ENCODE data around the gene ABCA1. TPM values are rescaled to one million over a fixed set of nuclear protein-coding genes. Genes with fewer than 3 reads are reported as not detected.

The ABCA1 gene
- total and polyA plus RNA-seq, 2 of the 13 experiments (the other 11 are each of a cell fraction or from before 2014, with no cell fraction given): 26.8 to 63.8 TPM

DNA sequence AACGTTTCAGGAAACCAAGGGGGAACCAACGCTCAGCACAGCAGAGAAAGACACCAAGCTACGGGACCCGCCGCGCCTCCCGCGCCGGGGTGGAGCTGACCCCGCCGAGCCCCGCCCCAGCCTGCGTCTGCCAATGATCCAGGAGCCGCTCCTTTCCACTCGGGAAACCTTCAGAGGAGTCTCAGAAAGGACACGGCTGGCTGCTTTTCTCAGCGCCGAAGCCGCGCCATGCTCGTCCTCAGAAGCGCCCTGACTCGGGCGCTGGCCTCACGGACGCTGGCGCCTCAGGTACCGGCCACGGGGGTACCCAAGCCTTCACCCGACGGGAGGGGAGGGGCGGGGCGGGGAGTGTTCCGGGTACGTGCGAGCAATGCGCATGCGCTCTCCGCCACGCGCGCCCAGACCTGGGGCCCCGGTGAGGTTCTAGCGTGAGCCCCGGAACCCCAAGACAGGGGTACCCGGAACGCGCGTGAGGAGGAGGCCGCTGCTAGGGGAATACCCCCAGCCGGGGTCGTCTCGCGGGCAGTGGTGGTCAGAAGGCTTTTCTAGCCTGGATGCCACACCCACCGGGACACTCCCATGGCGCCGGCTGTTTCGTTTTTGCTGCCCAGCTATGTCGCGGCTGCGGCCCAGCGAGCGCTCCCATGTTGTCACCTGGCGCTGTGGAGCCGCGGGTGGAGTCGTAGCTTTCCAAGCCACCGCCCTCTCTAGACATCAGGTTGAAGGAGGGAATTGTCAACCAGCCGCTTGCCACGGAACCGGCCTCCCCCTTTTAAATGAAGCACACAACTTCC is 180.2 kb downstream of the ABCA1 start, which contains the start of gene NIPSNAP3A (continued):
- TF ChIP-seq ZBTB14 (CRISPR knock-in tag; IDR thresholded peaks at IDR 0.05): no peak
- no peak for TF ChIP-seq NFYC (CRISPR knock-in tag; IDR thresholded peaks at IDR 0.05)
- TF ChIP-seq ZNF605 (CRISPR knock-in tag; IDR thresholded peaks at IDR 0.05): peak; percentile 27
- TF ChIP-seq NAIF1 (CRISPR knock-in tag; IDR thresholded peaks at IDR 0.05; ENCODE audit: borderline replicate concordance): no peak; the same call in 1 of the 2 replicates
- TF ChIP-seq ATF7-NPFF (CRISPR knock-in tag; IDR thresholded peaks at IDR 0.05; ENCODE audit: low read depth): peak; percentile 86
- no peak for TF ChIP-seq FOXK1 (CRISPR knock-in tag; IDR thresholded peaks at IDR 0.05; ENCODE audit: borderline replicate concordance, low read depth)
- no peak for TF ChIP-seq ZNF597 (CRISPR knock-in tag; IDR thresholded peaks at IDR 0.05)
- no peak for TF ChIP-seq ZBTB39 (CRISPR knock-in tag; IDR thresholded peaks at IDR 0.05)
- no peak for TF ChIP-seq ADNP (CRISPR knock-in tag; IDR thresholded peaks at IDR 0.05)
- no peak for TF ChIP-seq ZNF207 (IDR thresholded peaks at IDR 0.05; ENCODE audit: borderline replicate concordance)
- peak; percentile 12; the same call in 1 of the 2 replicates for TF ChIP-seq ZNF274 (CRISPR knock-in tag; IDR thresholded peaks at IDR 0.05)
- 0 out of 2 replicates have a peak, but pooled peaks have one; percentile 55 for TF ChIP-seq ZNF546 (CRISPR knock-in tag; conservative IDR thresholded peaks at IDR 0.05)
- TF ChIP-seq RAD51 (IDR thresholded peaks at IDR 0.05; ENCODE audit: borderline replicate concordance): no peak
- no peak for TF ChIP-seq HNF1A (IDR thresholded peaks at IDR 0.05; ENCODE audit: low read depth)
- no peak; the same call in 1 of the 2 replicates for TF ChIP-seq HNF1A (CRISPR knock-in tag; IDR thresholded peaks at IDR 0.05; ENCODE audit: borderline replicate concordance)
- TF ChIP-seq SYNCRIP (IDR thresholded peaks at IDR 0.05; ENCODE audit: insufficient read depth, low read depth, low read length): no peak
- no peak for TF ChIP-seq ZNF766 (CRISPR knock-in tag; IDR thresholded peaks at IDR 0.05; ENCODE audit: borderline replicate concordance)
- 0 out of 2 replicates have a peak, but pooled peaks have one; percentile 7 for TF ChIP-seq RARA (CRISPR knock-in tag; IDR thresholded peaks at IDR 0.05)
- no peak for TF ChIP-seq ZNF468 (CRISPR knock-in tag; IDR thresholded peaks at IDR 0.05)
- peak; percentile 87 for TF ChIP-seq ZFY (CRISPR knock-in tag; IDR thresholded peaks at IDR 0.05)
- no peak for TF ChIP-seq ZKSCAN5 (CRISPR knock-in tag; IDR thresholded peaks at IDR 0.05)
- peak; percentile 79 for TF ChIP-seq RBM39 (IDR thresholded peaks at IDR 0.05; ENCODE audit: low read depth, low read length, poor library complexity, severe bottlenecking)
